Glomerular visceral epithelial cell (primary cell): ENCODE data around the gene FAF1.
"Not testable (repeated sequence)": the region's sequence is repeated elsewhere in the genome, so short reads cannot be mapped to it uniquely, and the experiment has no call there.

Source experiments
- DNase-seq: peaks from one replicate; pipeline ENCODE4 v3.0.0-alpha.2; 2016; ENCODE audit errors: extremely low spot score

FAF1 gene

DNA sequence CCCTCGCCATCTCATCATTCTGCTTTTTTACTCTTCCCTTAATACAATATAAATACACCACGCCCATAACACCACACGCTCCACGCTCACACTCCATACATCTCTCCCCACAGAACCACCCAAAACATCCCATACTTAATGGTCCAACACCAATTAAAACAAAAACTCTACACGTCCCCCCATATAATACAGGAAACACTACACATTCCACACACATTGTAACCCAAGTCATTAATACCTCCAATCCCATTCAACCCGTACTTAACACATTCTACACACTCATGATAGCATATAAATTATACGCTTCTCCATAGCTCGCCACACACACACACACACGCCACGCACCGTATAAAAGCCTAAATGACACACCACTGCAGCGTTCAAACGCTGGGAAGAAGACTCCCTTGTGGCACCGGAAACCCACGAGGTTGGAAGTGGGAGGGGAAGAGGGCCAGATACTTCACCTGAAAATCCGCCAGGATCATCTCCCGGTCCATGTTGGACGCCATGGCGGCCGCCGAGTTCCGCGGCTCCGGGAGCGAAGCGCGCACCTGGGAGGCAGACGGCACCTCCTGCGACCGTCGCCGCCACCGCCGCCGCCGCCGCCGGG is 659 bp downstream of the FAF1 start:
- DNase-seq = peak; percentile 58

DNA sequence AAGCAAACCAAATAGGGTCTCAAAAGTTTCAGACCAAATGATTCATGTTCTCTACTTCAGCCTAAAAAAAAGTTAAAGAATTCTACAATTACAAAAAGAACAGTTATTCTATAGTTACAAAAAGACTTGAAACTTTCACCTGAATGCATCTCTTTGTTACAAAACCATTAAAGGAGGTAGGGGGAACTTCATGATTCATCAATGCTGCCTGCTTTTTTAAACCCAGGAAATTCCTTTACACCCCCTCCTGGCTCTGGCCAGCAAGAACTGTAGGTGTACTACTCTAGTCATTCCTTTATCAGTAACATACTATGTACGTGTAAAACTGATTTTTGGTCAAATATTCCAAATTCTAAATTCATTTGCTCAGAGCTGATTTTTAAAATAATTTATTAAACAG is 5.0 kb downstream of the FAF1 start:
- no peak for DNase-seq

DNA sequence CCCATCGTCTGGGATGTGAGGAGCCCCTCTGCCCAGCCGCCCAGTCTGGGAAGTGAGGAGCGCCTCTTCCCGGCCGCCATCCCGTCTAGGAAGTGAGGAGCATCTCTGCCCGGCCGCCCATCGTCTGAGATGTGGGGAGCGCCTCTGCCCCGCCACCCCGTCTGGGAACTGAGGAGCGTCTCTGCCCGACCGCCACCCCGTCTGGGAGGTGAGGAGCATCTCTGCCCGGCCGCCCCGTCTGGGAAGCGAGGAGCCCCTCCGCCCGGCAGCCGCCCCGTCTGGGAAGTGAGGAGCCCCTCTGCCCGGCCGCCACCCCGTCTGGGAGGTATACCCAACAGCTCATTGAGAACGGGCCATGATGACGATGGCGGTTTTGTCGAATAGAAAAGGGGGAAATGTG is 7.5 kb downstream of the FAF1 start:
- not testable (repeated sequence) for DNase-seq

DNA sequence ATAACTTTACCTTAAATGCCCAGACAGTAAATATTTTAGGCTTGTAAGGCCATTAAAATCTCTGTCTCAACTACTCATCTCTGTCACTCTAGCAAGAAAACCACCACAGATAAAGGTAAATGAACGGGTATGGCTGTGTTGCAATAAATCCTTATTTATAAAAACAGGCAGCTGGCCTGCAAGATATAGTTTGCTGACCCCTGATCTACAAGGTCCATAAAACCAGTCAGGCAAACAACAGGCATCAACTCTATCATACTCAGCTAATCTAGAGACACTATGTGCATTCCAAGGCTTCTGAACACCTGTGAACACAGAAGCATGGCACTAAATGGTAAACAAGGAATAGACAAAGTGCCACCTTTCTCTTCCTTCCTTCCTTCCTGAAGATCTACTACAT is 9.7 kb downstream of the FAF1 start:
- no peak for DNase-seq

DNA sequence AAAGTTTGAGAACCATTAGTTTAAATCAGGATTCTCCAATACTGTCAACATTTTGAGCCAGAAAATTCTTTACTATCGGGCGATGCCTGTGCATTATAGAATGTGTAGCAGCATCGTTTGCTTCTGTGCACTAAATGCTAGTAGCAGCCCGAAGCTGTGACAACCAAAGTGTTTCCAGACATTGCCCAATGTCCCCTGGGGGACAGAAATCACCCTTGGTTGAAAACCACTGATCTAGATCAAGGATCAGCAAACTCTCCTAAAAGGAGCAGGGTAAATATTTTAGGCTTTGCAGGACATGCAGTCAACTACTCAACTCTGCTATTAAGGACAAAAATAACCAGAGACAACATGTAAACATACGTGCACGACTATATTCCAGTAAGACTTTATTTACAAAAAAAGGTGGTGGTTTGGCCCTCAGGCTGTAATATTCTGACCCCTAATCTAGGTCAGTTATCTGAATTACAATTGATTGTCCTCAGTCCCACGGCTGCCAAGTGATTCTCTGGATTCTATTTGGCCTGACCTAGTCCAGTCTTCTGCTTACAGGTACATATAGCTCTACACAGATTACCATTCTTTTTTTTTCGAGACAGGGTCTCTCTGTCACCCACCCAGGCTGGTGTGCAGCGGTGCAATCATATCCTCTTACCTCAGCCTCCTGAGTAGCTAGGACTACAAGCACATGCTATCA is 10.6 kb downstream of the FAF1 start:
- no peak for DNase-seq

DNA sequence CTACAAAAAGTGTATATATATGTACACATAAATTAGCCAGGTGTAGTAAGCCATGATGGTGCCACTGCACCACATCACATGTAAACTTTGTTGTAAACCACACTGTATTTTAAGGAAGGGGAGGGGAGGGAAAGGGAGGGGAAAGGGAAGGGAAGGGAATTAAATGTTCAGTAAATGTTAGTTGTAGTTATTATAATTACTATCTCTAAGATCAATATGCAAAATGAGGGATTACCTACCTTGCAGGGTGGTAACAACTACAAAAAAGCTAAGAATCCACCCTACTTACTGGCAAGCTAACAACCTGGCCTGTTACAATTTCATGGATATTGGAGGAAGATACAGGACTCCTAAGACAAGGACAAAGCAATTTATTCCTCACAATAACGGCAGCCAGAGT is 17.7 kb downstream of the FAF1 start:
- DNase-seq = no peak

DNA sequence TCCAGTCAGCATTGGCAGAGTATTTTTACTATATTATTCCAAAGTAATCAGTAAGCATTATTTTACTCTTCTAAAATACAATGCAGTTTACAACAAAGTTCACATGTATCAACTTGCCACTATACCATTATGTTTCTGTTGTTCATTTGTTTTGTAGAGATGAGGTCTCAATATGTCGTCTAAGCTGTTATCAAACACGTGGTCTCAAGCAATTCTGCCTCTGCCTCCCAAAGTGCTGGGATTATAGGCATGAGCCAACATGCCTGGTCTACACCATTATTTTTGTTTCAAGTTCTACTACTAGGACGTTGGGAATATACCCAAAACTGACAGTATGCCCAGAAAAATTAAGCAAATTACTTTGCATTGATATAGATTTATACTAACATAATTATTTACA is 19.8 kb downstream of the FAF1 start:
- no peak for DNase-seq

DNA sequence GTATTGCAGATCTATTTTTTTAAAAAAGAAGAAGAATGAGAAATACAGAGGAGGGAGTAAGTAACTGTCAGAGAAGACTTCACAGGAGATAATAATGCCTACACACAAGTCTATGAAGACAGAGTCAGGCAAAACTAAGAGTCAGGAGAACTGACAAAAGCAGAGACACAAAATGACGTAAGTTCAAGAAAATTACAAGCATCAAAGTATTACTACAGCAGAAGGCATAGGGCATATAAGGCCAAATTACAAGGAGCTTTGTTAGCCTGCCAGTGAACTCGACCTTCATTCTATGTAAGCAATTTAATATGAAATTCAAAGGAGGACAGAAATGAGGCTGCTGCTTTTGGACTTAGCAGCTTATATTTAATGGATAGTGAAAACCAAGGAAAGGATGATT is 23.7 kb downstream of the FAF1 start:
- no peak for DNase-seq

DNA sequence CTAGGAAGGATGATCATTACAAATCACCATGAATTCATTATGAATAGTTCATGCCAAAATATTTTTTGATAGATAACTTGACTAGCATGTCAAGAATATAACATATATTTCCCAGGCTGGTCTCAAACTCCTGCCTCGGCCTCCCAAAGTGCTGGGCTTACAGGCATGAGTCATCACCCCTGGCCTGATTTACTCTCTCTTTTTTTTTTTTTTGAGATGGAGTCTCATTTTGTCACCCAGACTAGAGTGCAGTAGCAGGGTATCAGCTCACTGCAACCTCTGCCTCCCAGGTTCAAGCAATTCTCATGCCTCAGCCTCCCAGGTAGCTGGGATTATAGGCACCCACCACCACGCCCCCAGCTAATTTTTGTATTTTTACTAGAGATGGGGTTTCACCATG is 24.8 kb downstream of the FAF1 start:
- not testable (repeated sequence) for DNase-seq

DNA sequence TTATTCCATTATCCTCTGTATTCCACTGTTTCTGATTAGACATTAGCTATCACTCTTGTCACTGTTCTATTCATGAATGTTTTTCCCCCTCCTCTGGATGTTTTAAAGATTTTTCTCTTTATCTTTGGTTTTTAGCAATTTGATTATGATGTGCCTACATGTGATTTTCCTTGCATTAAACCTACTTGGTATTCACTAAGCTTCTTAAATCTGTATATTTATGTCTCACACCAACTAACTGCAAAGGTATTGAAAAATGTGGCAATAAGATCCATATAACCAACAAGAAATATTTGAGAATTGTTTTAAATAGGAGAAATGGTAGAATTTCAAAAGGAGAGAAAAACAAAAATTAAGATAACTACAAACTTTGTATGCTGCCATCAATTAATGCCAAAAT is 25.2 kb downstream of the FAF1 start:
- DNase-seq = no peak

DNA sequence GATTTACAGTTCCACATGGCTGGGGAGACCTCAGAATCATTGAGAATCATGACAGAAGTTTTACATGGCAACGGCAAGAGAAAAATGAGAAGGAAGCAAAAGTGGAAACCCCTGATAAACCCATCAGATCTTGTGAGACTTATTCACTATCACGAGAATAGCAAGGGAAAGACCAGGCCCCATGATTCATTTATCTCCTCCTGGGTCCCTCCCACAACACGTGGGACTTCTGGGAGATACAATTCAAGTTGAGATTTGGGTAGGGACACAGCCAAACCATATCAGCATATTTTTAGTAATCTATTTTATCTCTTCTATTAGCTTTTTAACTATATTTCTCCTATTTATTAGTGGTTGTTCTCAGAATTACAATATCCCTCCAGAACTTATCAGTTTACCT is 26.3 kb downstream of the FAF1 start:
- not testable (repeated sequence) for DNase-seq

DNA sequence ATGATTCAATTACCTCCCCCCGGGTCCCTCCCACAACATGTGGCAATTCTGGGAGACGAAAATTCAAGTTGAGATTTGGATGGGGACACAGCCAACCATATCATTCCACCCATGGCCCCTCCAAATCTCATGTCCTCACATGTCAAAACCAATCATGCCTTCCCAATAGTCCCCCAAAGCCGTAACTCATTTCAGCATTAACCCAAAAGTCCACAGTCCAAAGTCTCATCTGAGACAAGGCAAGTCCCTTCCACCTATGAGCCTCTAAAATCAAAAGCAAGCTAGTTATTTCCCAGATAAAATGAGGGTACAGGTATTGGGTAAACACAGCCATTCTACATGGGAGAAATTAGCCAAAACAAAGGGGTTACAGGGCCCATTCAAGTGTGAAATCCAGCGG is 28.0 kb downstream of the FAF1 start:
- DNase-seq = not testable (repeated sequence)

DNA sequence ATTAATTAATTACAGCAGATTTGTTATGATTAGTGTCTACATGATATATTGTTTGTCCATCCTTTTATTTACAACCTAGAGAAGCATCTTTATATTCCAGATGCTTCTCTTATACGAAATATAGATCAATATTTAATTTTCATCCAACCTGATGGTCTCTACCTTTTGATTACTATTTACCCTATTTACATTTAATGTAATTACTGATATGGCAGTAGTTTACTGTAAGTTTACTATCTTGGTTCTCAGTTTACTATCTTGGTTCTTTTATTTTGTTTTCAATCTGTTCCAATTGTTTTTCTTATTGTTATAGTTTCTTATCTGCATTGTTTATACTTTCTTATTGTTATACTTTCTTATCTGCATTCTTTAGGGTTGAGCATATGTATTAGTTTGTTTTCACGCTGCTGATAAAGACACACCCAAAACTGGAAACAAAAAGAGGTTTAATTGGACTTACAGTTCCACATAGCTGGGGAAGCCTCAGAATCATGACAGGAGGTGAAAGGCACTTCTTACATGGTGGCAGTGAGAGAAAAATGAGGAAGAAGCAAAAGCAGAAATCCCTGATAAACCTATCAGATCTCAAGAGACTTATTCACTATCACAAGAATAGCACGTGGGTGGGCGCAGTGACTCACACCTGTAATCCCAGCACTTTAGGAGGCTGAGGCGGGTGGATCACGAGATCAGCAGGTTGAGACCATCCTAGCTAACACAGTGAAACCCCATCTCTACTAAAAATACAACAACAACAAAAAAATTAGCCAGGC is 28.9 kb downstream of the FAF1 start:
- no peak for DNase-seq

DNA sequence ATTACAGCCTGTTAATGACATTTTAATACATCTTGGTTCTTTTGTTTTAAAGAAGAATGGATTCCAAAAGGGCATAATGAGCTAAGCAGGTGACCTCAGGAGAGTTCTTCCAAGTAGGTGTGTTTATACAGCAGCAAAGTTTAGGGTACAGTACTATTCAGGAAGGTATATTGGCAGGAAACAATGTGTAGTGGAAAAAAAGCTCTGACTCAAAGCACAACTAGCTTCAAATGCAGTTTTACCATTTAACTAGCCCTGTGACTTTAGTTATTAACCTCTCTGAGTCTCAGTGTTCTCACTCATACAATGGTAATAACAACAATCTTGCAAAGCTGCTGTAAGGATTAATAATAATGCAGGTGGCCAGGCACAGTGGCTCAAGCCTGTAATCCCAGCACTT is 29.9 kb downstream of the FAF1 start:
- DNase-seq = no peak

DNA sequence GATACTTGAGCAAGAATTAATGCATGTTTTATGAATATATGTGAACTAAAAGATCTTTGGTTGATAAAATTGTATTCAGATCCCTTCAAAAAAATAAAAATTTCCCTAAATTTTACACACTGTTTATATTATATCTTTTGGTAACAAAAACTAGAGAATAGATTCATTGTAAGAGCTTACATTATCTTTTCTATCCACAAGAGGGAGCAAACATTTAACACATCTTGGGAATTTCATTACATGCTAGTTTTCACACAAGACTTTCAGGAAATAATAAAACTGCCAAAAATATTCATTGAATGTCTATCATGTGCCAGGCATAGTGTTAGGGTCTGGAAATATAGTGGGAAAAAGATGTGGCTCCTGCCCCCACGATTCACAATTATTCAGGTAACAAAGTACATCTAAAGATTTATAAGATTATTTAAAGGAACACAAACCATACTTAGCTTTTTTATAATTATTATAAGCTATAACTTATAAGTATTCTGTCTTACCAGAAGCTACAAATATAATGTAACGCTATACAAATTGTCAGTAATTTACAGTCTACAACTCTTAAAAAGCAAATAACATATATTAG is 30.6 kb downstream of the FAF1 start:
- peak; percentile 19 for DNase-seq

DNA sequence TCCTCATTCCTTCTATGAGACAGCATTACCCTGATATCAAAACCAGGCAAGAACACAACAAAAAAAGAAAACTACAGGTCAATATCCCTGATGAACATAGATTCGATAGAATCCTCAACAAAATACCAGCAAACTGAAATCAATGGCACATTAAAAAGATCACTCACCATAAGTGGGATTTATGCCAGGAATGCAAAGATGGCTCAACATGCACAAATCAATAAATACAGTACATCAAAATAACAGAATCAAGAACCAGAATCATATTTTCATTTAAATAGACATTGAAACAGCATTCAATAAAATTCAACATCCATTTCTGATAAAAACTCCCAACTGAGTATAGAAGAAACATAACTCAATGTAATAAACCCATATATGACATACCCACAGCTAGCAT is 36.5 kb downstream of the FAF1 start:
- DNase-seq = no peak

DNA sequence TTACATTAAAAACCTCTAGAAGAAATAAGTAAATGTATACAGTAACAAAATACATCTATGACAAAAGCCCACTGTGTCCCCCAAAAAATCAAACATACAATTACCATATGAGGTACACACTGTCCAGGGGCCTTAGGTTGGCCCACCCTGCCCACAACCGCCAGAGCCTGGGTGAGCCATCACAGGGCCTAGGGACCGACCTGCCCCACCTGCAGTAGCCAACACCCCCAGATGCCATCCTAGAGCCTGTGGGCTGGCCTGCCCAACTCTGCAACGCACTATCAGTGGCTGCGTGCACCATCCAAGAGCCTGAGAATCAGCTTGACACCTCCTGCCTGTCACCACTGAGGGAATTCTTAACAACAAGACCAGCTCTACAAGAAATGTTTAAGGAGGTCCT is 39.0 kb downstream of the FAF1 start:
- no peak for DNase-seq

DNA sequence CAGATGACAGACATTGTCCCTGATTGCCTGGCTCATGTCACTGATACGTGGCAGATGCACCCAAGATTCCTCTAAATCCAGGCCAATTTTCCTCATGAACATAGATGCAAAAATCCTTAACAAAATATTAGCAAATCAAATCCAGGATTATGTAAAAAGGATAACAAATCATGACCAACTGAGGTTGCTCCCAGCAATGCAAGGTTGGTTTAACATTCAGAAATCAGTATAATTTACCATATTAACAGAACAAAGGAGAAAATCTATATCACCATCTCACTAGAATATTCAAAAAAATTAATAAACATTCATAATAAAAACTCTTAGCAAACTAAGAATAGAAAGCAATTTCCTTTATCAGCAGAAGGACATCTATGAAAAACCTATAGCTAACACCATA is 39.7 kb downstream of the FAF1 start:
- no peak for DNase-seq

DNA sequence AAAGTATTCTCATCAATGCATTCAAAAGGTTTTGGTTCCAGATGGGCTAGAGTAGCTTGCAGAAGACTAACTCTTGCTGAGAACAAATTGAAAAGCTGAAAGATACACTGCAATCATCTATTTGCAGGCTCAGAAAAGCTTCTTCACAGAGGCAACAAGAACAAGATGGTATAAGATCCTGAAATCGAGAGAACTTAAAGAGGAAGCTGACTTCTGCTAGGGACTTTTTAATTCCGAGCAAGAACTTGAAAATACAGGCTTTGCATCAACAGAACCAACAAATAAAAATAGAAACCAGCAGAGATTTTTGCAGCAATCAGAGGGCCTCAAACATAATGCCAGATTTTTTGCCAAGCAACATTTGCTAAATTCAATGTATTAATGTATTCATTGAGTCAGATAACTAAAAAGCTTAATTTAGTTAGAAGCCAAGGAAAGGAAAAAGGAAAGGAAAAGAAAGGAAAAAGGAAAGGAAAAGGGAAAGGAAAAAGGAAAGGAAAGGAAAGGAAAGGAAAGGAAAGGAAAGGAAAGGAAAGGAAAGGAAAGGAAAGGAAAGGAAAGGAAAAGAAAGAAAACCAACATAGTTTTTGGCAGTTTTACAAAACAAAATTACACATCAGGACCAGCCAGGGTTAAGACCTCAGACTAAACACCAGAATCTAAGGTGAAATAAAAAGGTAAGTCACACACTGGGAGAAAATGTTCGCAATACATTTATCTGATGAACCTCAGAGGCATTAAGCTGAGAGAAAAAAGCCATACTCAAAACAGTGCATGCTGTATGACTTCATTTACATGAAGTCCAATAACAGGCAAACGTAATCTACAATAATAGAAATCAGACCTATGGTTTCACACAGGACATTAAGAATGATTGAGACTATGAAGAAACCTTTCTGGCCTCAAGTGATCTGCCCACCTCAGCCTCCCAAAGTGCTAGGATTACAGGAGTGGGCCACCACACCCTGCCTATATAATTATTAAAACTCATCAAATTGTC is 42.6 kb downstream of the FAF1 start:
- DNase-seq = no peak

DNA sequence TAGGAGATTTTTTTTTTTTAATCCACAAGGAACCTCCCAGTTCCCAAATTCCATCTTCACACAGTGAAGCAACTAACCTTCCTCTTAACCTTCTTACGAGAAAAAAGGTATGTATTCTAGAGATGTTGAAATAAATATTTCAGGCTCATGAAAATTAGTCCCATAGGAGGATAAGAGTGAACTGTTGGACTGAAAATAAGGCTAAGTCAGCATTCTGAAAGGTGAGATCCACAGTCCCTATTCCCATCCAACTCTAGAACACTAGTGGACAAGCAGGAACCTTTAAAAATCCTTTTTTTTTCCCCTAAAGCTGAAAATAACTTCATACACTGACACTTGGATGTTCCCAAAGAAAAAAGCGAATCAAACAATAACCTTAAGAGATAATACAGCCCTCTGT is 44.4 kb downstream of the FAF1 start:
- DNase-seq = no peak

DNA sequence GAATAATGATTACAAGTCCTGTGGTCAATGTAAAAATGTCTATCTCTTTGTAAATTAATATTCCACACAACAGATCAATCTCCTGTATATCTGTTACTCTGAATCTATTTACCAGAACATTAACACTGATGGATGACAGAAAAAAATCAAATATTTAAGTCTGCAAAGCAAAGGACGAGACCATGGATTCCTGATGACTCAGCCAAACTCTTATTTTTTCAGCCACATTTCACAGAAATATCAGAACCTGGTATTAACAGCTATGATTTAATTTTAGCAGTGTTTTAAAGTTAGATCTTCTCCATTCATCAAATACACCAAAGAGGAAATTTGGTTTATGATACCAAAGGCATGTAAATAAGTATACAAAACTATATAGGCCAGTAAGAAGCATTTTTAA is 46.1 kb downstream of the FAF1 start:
- DNase-seq = no peak

DNA sequence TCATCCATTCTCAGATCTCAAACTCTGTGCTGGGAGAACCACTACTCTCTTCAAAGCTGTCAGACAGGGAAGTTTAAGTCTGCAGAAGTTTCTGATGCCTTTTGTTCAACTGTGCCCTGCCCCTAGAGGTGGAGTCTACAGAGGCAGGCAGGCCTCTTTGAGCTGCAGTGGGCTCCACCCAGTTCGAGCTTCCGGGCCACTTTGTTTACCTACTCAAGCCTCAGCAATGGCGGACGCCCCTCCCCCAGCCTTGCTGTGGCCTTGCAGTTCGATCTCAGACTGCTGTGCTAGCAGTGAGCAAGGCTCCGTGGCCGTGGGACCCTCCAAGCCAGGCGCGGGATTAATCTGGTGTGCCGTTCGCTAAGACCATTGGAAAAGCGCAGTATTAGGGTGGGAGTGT is 49.7 kb downstream of the FAF1 start:
- not testable (repeated sequence) for DNase-seq
